HEK293 (cell line): ENCODE data around the gene PHF21A.

Source experiments
- CTCF ChIA-PET: fragments of 350-600 bp; formaldehyde crosslinking; extraction: SDS; loops from one replicate; lab custom pipeline; 2021; ENCODE audit warnings: antibody characterized with exemption; lab: Yijun Ruan, JAX
- POLR2A ChIA-PET: fragments of 300-600 bp; formaldehyde crosslinking; extraction: SDS; loops from one replicate; lab custom pipeline; 2020; ENCODE audit warnings: antibody characterized with exemption, inconsistent platforms; lab: Yijun Ruan, JAX
- H3K27ac ChIP-seq: fragments of 200-500 bp; sonication (Bioruptor generic); 2 replicates; pipeline ENCODE4 v1.5.1; 2014; ENCODE audit warnings: low read depth, low read length, control low read depth, inconsistent platforms; ENCODE audit errors: extremely low read depth
- H3K36me3 ChIP-seq, 2 experiments: fragments of 200-500 bp in 1 of 2; sonication (Bioruptor generic) in 1 of 2; 1 replicate in 1 of 2; 2 replicates in 1 of 2; pipeline ENCODE4 v1.5.1; 2014 to 2017; ENCODE audit warnings: inconsistent platforms in 2 of 2, low read length in 2 of 2; ENCODE audit not compliant: control insufficient read depth in 2 of 2, insufficient read depth in 1 of 2
- H3K4me1 ChIP-seq: fragments of 200-500 bp; sonication (Bioruptor generic); 2 replicates; pipeline ENCODE4 v1.5.1; 2014; ENCODE audit warnings: mild to moderate bottlenecking, low read length, inconsistent platforms; ENCODE audit not compliant: control insufficient read depth, insufficient read depth
- H3K4me3 ChIP-seq: 2 replicates; pipeline ENCODE4 v1.5.1; 2011; ENCODE audit warnings: low read depth, mild to moderate bottlenecking, control low read depth, low read length, moderate library complexity
- H3K9me3 ChIP-seq: fragments of 200-500 bp; sonication (Bioruptor generic); 2 replicates; pipeline ENCODE4 v1.5.1; 2014; ENCODE audit warnings: low read depth, low read length, inconsistent platforms; ENCODE audit not compliant: control insufficient read depth, insufficient read depth
- GLI4 ChIP-seq: fragments of 450-650 bp; formaldehyde crosslinking; IDR thresholded peaks from 2 replicates; pipeline ENCODE4 v1.5.1; 2016; ENCODE audit warnings: missing biosample characterization, missing genetic modification characterization
- SCRT2 ChIP-seq: fragments of 450-650 bp; formaldehyde crosslinking; IDR thresholded peaks from 2 replicates; pipeline ENCODE4 v1.5.1; 2016; ENCODE audit warnings: missing biosample characterization, missing genetic modification characterization
- SP3 ChIP-seq: fragments of 450-650 bp; formaldehyde crosslinking; IDR thresholded peaks from 2 replicates; pipeline ENCODE4 v1.5.1; 2016; ENCODE audit warnings: missing biosample characterization, missing genetic modification characterization
- YY2 ChIP-seq: fragments of 450-650 bp; formaldehyde crosslinking; IDR thresholded peaks from 2 replicates; pipeline ENCODE4 v1.5.1; 2016; ENCODE audit warnings: missing biosample characterization, missing genetic modification characterization
- ZBTB20 ChIP-seq: fragments of 450-650 bp; formaldehyde crosslinking; IDR thresholded peaks from 2 replicates; pipeline ENCODE4 v1.5.1; 2016; ENCODE audit warnings: missing biosample characterization, missing genetic modification characterization
- ZBTB26 ChIP-seq: fragments of 450-650 bp; formaldehyde crosslinking; optimal IDR thresholded peaks from 2 replicates; pipeline ENCODE3; 2016; ENCODE audit warnings: missing biosample characterization, mild to moderate bottlenecking, missing genetic modification characterization
- ZFHX2 ChIP-seq: fragments of 450-650 bp; formaldehyde crosslinking; conservative IDR thresholded peaks from 2 replicates; pipeline ENCODE4 v1.5.1; 2016; ENCODE audit warnings: missing biosample characterization, missing genetic modification characterization
- ZIC2 ChIP-seq: fragments of 450-650 bp; formaldehyde crosslinking; IDR thresholded peaks from 2 replicates; pipeline ENCODE4 v1.5.1; 2016; ENCODE audit warnings: missing biosample characterization, missing genetic modification characterization
- ZNF112 ChIP-seq: fragments of 450-650 bp; formaldehyde crosslinking; IDR thresholded peaks from 2 replicates; pipeline ENCODE4 v1.5.0; 2017; ENCODE audit warnings: missing biosample characterization, missing genetic modification characterization
- ZNF114 ChIP-seq: fragments of 450-650 bp; formaldehyde crosslinking; IDR thresholded peaks from 2 replicates; pipeline ENCODE4 v1.5.0; 2017; ENCODE audit warnings: missing biosample characterization, missing genetic modification characterization
- ZNF155 ChIP-seq: fragments of 450-650 bp; formaldehyde crosslinking; IDR thresholded peaks from 2 replicates; pipeline ENCODE4 v1.5.1; 2016; ENCODE audit warnings: missing biosample characterization, missing genetic modification characterization
- ZNF174 ChIP-seq: fragments of 450-650 bp; formaldehyde crosslinking; IDR thresholded peaks from 2 replicates; pipeline ENCODE4 v1.5.0; 2017; ENCODE audit warnings: missing biosample characterization, mild to moderate bottlenecking, missing genetic modification characterization
- ZNF19 ChIP-seq: fragments of 450-650 bp; formaldehyde crosslinking; IDR thresholded peaks from 2 replicates; pipeline ENCODE4; 2016; ENCODE audit warnings: missing biosample characterization, missing genetic modification characterization, low read depth
- ZNF2 ChIP-seq: fragments of 450-650 bp; formaldehyde crosslinking; IDR thresholded peaks from 2 replicates; pipeline ENCODE4 v1.5.1; 2016; ENCODE audit warnings: missing biosample characterization, missing genetic modification characterization
- ZNF221 ChIP-seq: fragments of 450-650 bp; formaldehyde crosslinking; IDR thresholded peaks from 2 replicates; pipeline ENCODE4 v1.5.1; 2017; ENCODE audit warnings: missing biosample characterization, missing genetic modification characterization, borderline replicate concordance
- ZNF26 ChIP-seq: fragments of 450-650 bp; formaldehyde crosslinking; IDR thresholded peaks from 2 replicates; pipeline ENCODE4 v1.5.1; 2016; ENCODE audit warnings: missing biosample characterization, missing genetic modification characterization
- ZNF394 ChIP-seq: fragments of 450-650 bp; formaldehyde crosslinking; IDR thresholded peaks from 2 replicates; pipeline ENCODE4 v1.5.1; 2016; ENCODE audit warnings: missing biosample characterization, missing genetic modification characterization, mild to moderate bottlenecking, moderate library complexity, borderline replicate concordance
- ZNF530 ChIP-seq: fragments of 450-650 bp; formaldehyde crosslinking; IDR thresholded peaks from 2 replicates; pipeline ENCODE4 v1.5.1; 2016; ENCODE audit warnings: low read depth, missing biosample characterization, missing genetic modification characterization
- ZNF548 ChIP-seq: fragments of 450-650 bp; formaldehyde crosslinking; IDR thresholded peaks from 2 replicates; pipeline ENCODE4 v1.5.1; 2016; ENCODE audit warnings: missing biosample characterization, missing genetic modification characterization
- ZNF560 ChIP-seq: fragments of 450-650 bp; formaldehyde crosslinking; IDR thresholded peaks from 2 replicates; pipeline ENCODE4 v1.5.1; 2017; ENCODE audit warnings: missing biosample characterization, missing genetic modification characterization, borderline replicate concordance
- ZNF580 ChIP-seq: fragments of 450-650 bp; formaldehyde crosslinking; IDR thresholded peaks from 2 replicates; pipeline ENCODE4 v1.5.1; 2016; ENCODE audit warnings: missing biosample characterization, missing genetic modification characterization
- ZNF639 ChIP-seq: fragments of 450-650 bp; formaldehyde crosslinking; IDR thresholded peaks from 2 replicates; pipeline ENCODE4 v1.5.1; 2016; ENCODE audit warnings: missing biosample characterization, missing genetic modification characterization
- ZNF658 ChIP-seq: fragments of 450-650 bp; formaldehyde crosslinking; IDR thresholded peaks from 2 replicates; pipeline ENCODE4; 2016; ENCODE audit warnings: missing biosample characterization, missing genetic modification characterization
- ZNF704 ChIP-seq: fragments of 450-650 bp; formaldehyde crosslinking; IDR thresholded peaks from 2 replicates; pipeline ENCODE4 v1.5.1; 2016; ENCODE audit warnings: missing biosample characterization, missing genetic modification characterization
- ZNF707 ChIP-seq: fragments of 450-650 bp; formaldehyde crosslinking; IDR thresholded peaks from 2 replicates; pipeline ENCODE4 v1.5.1; 2016; ENCODE audit warnings: missing biosample characterization, missing genetic modification characterization
- ZNF776 ChIP-seq: fragments of 450-650 bp; formaldehyde crosslinking; IDR thresholded peaks from 2 replicates; pipeline ENCODE4 v1.5.0; 2017; ENCODE audit warnings: missing biosample characterization, missing genetic modification characterization, borderline replicate concordance
- ZNF792 ChIP-seq: fragments of 450-650 bp; formaldehyde crosslinking; IDR thresholded peaks from 2 replicates; pipeline ENCODE4 v1.5.1; 2016; ENCODE audit warnings: missing biosample characterization, missing genetic modification characterization

The PHF21A gene

GRCh38 chr11:45886816-45887520, 234.3 kb downstream of the PHF21A start:
- H3K36me3 ChIP-seq = no peaks in the 10 kb centered on the region
- no peaks in the 10 kb centered on the region for H3K4me1 ChIP-seq
- no peaks in the 10 kb centered on the region for H3K9me3 ChIP-seq
- H3K27ac ChIP-seq = no peak overlapping the region
- TF ChIP-seq SCRT2 (tag by site-specific recombination) (peak; percentile 64), ZIC2 (peak; percentile 48), ZNF548 (tag by site-specific recombination) (no peak)
- TF ChIP-seq, all 188 proteins: peak for 2
- ChIA-PET POLR2A (no interaction called here), CTCF (interaction anchor here (0.6 to 1.2 kb wide), 2 partner anchors 14 to 15 kb away, joined by 3 to 6 read pairs; no protein-coding TSS in a partner anchor)
- H3K4me3 ChIP-seq = no peak overlapping the region

GRCh38 chr11:45885921-45886721, 235.1 kb downstream of the PHF21A start:
- peaks cover 0 to under 1% of the 10 kb centered on the region in 2 experiments; a peak in 1 of 3 replicates for H3K36me3 ChIP-seq
- H3K4me1 ChIP-seq = no peaks in the 10 kb centered on the region
- ChIA-PET POLR2A (no interaction called here), CTCF (interaction anchor here (0.6 to 1.2 kb wide), 2 partner anchors 13 to 14 kb away, joined by 3 to 6 read pairs; no protein-coding TSS in a partner anchor)
- peak overlapping the region; percentile 37 for H3K4me3 ChIP-seq
- H3K9me3 ChIP-seq = no peaks in the 10 kb centered on the region
- no peak overlapping the region; the same call in 1 of the 2 replicates for H3K27ac ChIP-seq
- no peak for TF ChIP-seq ZNF560 (tag by site-specific recombination)
- no peak for TF ChIP-seq GLI4 (tag by site-specific recombination)
- TF ChIP-seq ZNF114 = no peak
- no peak for TF ChIP-seq ZNF776 (tag by site-specific recombination)
- TF ChIP-seq ZNF112 (tag by site-specific recombination) = no peak
- no peak for TF ChIP-seq ZNF155 (tag by site-specific recombination)
- no peak for TF ChIP-seq ZNF639
- no peak for TF ChIP-seq ZNF2 (tag by site-specific recombination)
- TF ChIP-seq ZNF658 (tag by site-specific recombination) = no peak
- no peak for TF ChIP-seq YY2 (tag by site-specific recombination)
- no peak for TF ChIP-seq SP3 (tag by site-specific recombination)
- TF ChIP-seq ZNF174 (tag by site-specific recombination) = no peak
- no peak for TF ChIP-seq ZNF394 (tag by site-specific recombination)
- no peak for TF ChIP-seq ZNF707 (tag by site-specific recombination)
- no peak for TF ChIP-seq ZNF19 (tag by site-specific recombination)
- TF ChIP-seq ZBTB26 (tag by site-specific recombination) = peak; percentile 25
- no peak for TF ChIP-seq ZNF704 (tag by site-specific recombination)
- no peak for TF ChIP-seq ZNF580 (tag by site-specific recombination)
- TF ChIP-seq ZNF221 (tag by site-specific recombination) = no peak
- no peak for TF ChIP-seq ZNF792
- 0 out of 2 replicates have a peak, but pooled peaks have one; percentile 5 for TF ChIP-seq ZFHX2 (tag by site-specific recombination)
- TF ChIP-seq ZBTB20 (tag by site-specific recombination) = peak; percentile 64; the same call in 1 of the 2 replicates
- no peak for TF ChIP-seq ZNF530 (tag by site-specific recombination)
- no peak for TF ChIP-seq ZNF26 (tag by site-specific recombination)
